Measurements from ENCODE around the gene MSI2.

The MSI2 gene

DNA sequence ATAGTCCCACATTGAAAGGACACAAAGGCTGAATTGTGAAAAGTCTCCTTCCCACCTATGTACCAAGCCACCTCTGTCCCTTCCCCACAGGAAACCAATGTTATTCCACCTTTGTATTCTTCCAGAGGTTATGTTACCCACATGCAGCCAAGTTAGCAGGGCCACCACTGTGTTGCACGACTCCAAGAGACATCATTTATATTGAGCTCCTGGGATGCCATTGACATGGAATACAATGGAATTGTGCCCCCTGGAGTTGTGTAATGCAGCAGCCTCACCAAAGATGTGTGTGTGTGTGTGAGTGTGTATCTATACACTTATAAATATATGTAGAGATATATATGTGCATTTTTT lies 21.6 kb upstream of the MSI2 start:
- TF ChIP-seq EZH2phosphoT487 (conservative IDR thresholded peaks at IDR 0.05; ENCODE audit: low read length): no peak
- TF ChIP-seq, protein P1, sequence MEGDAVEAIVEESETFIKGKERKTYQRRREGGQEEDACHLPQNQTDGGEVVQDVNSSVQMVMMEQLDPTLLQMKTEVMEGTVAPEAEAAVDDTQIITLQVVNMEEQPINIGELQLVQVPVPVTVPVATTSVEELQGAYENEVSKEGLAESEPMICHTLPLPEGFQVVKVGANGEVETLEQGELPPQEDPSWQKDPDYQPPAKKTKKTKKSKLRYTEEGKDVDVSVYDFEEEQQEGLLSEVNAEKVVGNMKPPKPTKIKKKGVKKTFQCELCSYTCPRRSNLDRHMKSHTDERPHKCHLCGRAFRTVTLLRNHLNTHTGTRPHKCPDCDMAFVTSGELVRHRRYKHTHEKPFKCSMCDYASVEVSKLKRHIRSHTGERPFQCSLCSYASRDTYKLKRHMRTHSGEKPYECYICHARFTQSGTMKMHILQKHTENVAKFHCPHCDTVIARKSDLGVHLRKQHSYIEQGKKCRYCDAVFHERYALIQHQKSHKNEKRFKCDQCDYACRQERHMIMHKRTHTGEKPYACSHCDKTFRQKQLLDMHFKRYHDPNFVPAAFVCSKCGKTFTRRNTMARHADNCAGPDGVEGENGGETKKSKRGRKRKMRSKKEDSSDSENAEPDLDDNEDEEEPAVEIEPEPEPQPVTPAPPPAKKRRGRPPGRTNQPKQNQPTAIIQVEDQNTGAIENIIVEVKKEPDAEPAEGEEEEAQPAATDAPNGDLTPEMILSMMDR (IDR thresholded peaks at IDR 0.05; ENCODE audit: insufficient read depth, low read length, poor library complexity, severe bottlenecking): no peak
- H3K79me2 ChIP-seq (ENCODE audit: insufficient read depth, low read length): no peaks in the 10 kb centered on the region

DNA sequence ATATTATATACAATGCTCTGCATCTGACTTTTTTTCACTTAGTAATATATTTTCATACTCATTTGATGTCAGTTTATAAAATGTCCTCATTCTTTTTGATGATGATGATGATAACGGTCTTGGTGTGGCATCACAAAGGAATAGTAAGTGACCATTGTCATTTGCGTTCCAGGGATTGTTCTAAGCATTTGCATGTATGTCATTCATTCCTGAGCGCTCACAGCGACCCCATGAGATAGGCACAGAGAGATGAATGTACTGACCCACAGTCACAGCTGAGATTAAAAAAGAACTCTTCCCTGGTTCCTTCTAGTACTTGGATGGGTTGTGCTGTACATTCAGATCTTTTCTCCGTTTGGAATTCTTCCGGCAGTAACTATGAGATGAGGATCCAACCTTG lies 21.2 kb upstream of the MSI2 start:
- H3F3A ChIP-seq (ENCODE audit: insufficient read depth): no peaks in the 10 kb centered on the region
- no peak for TF ChIP-seq EZH2phosphoT487 (conservative IDR thresholded peaks at IDR 0.05; ENCODE audit: low read length)
- TF ChIP-seq, protein P1 (IDR thresholded peaks at IDR 0.05; ENCODE audit: insufficient read depth, low read length, poor library complexity, severe bottlenecking): no peak
- H3K9me3 ChIP-seq (ENCODE audit: insufficient read depth, low read length): no peaks in the 10 kb centered on the region
- H3K4me3 ChIP-seq (ENCODE audit: insufficient read depth, low read length, poor library complexity, severe bottlenecking): no peak overlapping the region
- no peak overlapping the region for H2AFZ ChIP-seq (ENCODE audit: low read depth, low read length, severe bottlenecking)
- H3K36me3 ChIP-seq (ENCODE audit: low read length): no peaks in the 10 kb centered on the region
- H3K79me2 ChIP-seq (ENCODE audit: insufficient read depth, low read length): no peaks in the 10 kb centered on the region
- no peaks in the 10 kb centered on the region for H3K9me2 ChIP-seq (replicated peaks; ENCODE audit: insufficient read depth, low read length)
- H3K4me2 ChIP-seq (ENCODE audit: low read depth, low read length, poor library complexity, severe bottlenecking): no peak overlapping the region
- H4K20me1 ChIP-seq (ENCODE audit: low read depth, low read length): no peaks in the 10 kb centered on the region
- H3K9ac ChIP-seq (ENCODE audit: low read length): no peak overlapping the region
- no peaks in the 10 kb centered on the region for H3K27me3 ChIP-seq (ENCODE audit: low read length)
- no peak overlapping the region for H3K27ac ChIP-seq (ENCODE audit: low read depth, low read length)

More for the DNA sequence above, 21.6 kb upstream of the MSI2 start:
- H3K36me3 ChIP-seq (ENCODE audit: low read length): no peaks in the 10 kb centered on the region
- no peaks in the 10 kb centered on the region for H3K9me2 ChIP-seq (replicated peaks; ENCODE audit: insufficient read depth, low read length)
- no peak overlapping the region for H3K4me2 ChIP-seq (ENCODE audit: low read depth, low read length, poor library complexity, severe bottlenecking)
- H3K9ac ChIP-seq (ENCODE audit: low read length): no peak overlapping the region
- H2AFZ ChIP-seq (ENCODE audit: low read depth, low read length, severe bottlenecking): no peak overlapping the region
- H3K27ac ChIP-seq (ENCODE audit: low read depth, low read length): no peak overlapping the region
- H3K4me3 ChIP-seq (ENCODE audit: insufficient read depth, low read length, poor library complexity, severe bottlenecking): no peak overlapping the region
- H4K20me1 ChIP-seq (ENCODE audit: low read depth, low read length): no peaks in the 10 kb centered on the region
- H3K9me3 ChIP-seq (ENCODE audit: insufficient read depth, low read length): no peaks in the 10 kb centered on the region
- H3K27me3 ChIP-seq (ENCODE audit: low read length): no peaks in the 10 kb centered on the region
- H3F3A ChIP-seq (ENCODE audit: insufficient read depth): no peaks in the 10 kb centered on the region

DNA sequence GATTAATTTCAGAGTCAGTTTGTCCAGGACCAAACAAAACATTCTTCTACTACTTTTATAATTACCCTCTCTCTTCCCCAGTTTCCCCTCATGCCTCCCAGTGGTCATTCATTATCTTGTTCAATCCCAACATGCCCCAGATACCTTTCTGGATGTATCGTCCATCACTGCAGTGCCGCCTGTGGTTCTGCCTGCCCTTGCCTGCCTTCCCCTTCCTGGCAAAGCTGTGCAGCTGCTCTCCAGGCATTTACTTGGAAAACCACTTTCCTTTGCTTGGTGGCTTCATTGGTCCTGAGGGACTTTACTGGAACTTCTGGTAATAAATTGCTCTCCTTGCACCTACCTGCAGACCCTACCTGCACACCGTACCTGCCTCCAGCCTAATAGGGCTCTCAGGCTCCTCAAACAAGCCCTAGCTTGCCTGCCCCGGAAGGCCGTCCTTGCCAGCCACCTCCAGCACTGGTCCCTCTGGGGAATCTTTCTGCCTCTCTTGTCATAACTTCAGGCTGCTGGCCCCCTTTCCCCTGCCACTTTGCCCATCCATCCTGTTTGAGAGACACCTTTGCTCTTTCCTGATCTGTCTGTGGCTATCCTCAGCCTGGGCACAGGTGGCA lies 19.5 kb upstream of the MSI2 start:
- no peak overlapping the region for H3K4me3 ChIP-seq (ENCODE audit: insufficient read depth, low read length, poor library complexity, severe bottlenecking)
- H3K36me3 ChIP-seq (ENCODE audit: low read length): no peaks in the 10 kb centered on the region
- no peak overlapping the region for H3K4me2 ChIP-seq (ENCODE audit: low read depth, low read length, poor library complexity, severe bottlenecking)
- no peak overlapping the region for H3K9ac ChIP-seq (ENCODE audit: low read length)
- H3K9me3 ChIP-seq (ENCODE audit: insufficient read depth, low read length): no peaks in the 10 kb centered on the region
- no peaks in the 10 kb centered on the region for H3F3A ChIP-seq (ENCODE audit: insufficient read depth)
- H3K9me2 ChIP-seq (replicated peaks; ENCODE audit: insufficient read depth, low read length): no peaks in the 10 kb centered on the region
- no peak overlapping the region for H2AFZ ChIP-seq (ENCODE audit: low read depth, low read length, severe bottlenecking)
- TF ChIP-seq EZH2phosphoT487 (conservative IDR thresholded peaks at IDR 0.05; ENCODE audit: low read length): no peak
- TF ChIP-seq, protein P1 (IDR thresholded peaks at IDR 0.05; ENCODE audit: insufficient read depth, low read length, poor library complexity, severe bottlenecking): no peak
- no peak overlapping the region for H3K27ac ChIP-seq (ENCODE audit: low read depth, low read length)
- no peaks in the 10 kb centered on the region for H4K20me1 ChIP-seq (ENCODE audit: low read depth, low read length)
- H3K79me2 ChIP-seq (ENCODE audit: insufficient read depth, low read length): no peaks in the 10 kb centered on the region
- H3K27me3 ChIP-seq (ENCODE audit: low read length): no peaks in the 10 kb centered on the region

Data from SU-DHL-6 (cell line).